ENCODE measurements around the gene B3GNT8.
"Not testable (repeated sequence)": the region's sequence is repeated elsewhere in the genome, so short reads cannot be mapped to it uniquely, and the experiment has no call there.

The B3GNT8 gene

DNA sequence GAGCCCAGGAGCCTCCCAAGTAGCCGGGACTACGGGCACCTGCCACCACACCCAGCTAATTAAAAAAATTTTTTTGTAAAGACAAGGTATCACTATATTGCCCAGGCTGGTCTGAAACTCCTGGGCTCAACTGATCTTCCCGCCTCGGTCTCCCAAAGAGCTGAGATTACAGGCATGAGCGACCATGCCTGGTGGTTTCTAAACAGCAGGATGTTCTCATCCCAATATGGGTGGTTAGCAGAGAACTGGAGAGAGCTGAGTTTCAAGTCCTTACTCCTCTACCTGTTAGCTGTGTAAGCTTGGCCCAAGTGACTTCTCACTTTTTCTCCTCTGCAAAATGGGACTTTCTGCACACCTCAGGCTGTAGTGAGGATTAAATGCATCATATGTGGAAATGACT lies 42.8 kb downstream of the B3GNT8 start:
- DNase-seq, result no peak

DNA sequence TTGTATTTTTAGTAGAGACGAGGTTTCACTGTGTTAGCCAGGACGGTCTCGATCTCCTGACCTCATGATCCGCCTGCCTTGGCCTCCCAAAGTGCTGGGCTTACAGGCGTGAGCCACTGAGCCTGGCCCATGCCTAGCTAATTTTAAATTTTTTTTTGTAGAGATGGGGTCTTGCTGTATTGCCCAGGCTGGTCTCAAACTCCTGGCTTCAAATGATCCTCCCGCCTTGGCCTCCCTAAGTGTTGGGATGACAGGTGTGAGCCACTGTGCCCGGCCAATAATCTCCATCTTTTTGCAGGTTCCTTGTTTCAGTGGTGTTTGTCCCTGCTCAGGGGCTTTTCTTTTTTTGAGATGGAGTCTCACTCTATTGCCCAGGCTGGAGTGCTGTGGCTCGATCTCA lies 45.6 kb downstream of the B3GNT8 start:
- DNase-seq, result not testable (repeated sequence)

DNA sequence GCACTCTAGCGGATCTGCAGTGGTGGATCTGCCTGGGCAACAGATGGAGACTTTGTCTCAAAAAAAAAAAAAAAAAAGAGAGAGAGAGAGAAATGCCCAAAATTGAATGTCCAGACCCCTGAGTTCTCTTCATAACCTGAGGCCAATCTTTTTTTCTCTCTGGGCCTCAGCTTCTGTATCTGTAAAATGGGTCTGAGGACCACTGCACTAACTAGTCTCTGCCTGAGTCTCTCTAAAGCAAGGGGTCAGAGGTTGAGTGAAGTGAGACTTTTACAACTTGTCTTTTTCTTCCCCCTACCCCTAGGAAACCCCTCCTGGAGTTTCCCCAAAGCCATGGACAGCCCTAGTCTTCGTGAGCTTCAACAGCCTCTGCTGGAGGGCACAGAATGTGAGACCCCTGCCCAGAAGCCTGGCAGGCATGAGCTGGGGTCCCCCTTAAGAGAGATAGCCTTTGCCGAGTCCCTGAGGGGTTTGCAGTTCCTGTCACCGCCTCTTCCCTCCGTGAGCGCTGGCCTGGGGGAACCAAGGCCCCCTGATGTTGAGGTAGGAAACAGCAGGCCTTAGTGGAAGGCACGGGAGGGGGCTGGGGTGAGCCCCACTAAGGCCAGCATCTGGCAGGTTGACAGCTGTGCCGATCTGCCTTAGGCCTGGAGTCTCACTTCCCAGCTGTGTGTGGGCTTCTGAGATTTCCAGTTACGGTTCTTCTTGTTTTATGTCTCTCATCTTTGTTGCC lies 49.0 kb downstream of the B3GNT8 start:
- DNase-seq, result no peak

DNA sequence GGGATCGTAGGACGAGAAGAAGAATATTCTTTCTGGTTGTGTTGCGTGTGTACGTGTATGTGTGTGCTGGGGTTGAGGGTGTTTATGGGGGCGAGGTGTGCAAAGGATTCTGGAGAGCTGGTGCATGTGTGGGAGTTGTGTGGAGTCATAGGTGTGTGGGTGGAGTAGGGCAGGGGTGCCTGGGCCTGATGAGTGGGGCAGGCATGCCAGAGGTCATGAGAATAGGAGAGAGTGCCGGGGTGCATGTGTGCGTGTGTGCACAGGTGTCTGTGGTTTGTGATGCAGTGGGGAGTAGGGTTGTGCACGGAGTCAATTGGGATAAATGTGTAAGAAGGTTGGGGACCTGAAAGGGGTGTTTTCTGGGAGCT lies 50.2 kb downstream of the B3GNT8 start:
- DNase-seq, result no peak

DNA sequence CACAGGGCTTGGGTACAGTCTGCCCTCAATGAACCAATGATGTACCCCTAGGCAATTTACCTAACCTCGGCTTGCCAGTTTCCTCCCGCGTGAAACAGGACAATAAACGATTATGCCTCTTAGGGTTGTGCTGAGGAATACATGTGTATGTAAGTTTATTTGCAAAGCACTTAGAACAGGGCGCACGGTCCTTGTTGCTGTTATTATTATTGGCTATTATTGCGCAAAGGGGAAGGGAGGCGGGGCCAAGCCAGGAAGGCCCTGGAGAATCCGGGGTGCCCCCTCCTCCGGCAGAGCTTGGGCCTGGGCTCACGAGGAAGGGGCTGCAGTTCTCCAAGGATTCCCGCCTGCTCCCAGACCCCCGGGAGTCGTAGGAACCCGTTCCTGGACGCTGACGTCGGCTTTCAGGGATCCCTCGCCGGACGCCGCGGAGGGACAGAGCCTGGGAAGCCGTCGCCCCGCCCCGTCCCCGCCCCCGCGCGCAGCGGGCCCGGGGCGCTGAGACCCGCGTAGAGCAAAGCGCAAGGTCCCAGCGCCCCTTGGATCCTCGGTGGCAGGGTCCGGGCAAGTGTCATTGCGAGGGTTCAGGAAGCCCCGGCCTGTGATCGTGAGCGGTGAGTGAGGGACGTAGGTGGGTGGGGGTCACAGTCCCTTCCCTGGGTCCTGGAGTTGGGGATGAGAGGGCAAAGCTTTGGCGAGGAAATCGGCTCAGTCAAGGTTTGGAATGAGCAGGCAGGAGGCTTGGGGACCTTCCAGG lies 50.8 kb downstream of the B3GNT8 start, which contains the start of gene TMEM91:
Gene TMEM91 (plus strand): TSS at position 293 of the 757 bp plus-strand sequence. CDS start 1,777 bp downstream, outside the sequence.
- DNase-seq, result peak in 1 of 2 donors; percentile 33

Data from CD4-positive, alpha-beta T cell treated with Interleukin-4 for 1 hour (primary cell).